ENCODE data around the gene TRAF7. TPM values are rescaled to one million over a fixed set of nuclear protein-coding genes. Genes with fewer than 3 reads are reported as not detected.
"Not testable (repeated sequence)": the region's sequence is repeated elsewhere in the genome, so short reads cannot be mapped to it uniquely, and the experiment has no call there.

The TRAF7 gene
- total RNA-seq, 1 experiment from 2014 or later: 44.9 TPM

- H3K9me2 ChIP-seq (replicated peaks; ENCODE audit: low read length); H4K20me1 ChIP-seq (ENCODE audit: low read length); H2AFZ ChIP-seq (ENCODE audit: low read length); intact Hi-C loops (cut with micrococcal nuclease); H3K4me2 ChIP-seq (ENCODE audit: low read length); H3K79me2 ChIP-seq (ENCODE audit: low read length); H3K4me3 ChIP-seq (ENCODE audit: low read length); CTCF ChIA-PET; H3K9me3 ChIP-seq (ENCODE audit: low read length); H3F3A ChIP-seq (ENCODE audit: low read length, unreplicated experiment); BruUV-seq (replicated peaks); DNase-seq; H3K4me1 ChIP-seq (ENCODE audit: insufficient read depth, low read length); H3K27me3 ChIP-seq (ENCODE audit: low read length); H3K27ac ChIP-seq (ENCODE audit: low read length); H3K9ac ChIP-seq (ENCODE audit: low read length); H3K36me3 ChIP-seq (ENCODE audit: low read depth, low read length); POLR2A ChIA-PET (ENCODE audit: unreplicated experiment): not testable (repeated sequence)
- ATAC-seq: peak; percentile 47; the same call in 1 of the 2 replicates
These were observed 27.8 kb upstream of the TRAF7 start for GRCh38 chr16:2127630-2128280.

- H2AFZ ChIP-seq (ENCODE audit: low read length); H4K20me1 ChIP-seq (ENCODE audit: low read length); H3K79me2 ChIP-seq (ENCODE audit: low read length); H3K4me3 ChIP-seq (ENCODE audit: low read length); H3K9ac ChIP-seq (ENCODE audit: low read length); H3K9me2 ChIP-seq (replicated peaks; ENCODE audit: low read length); POLR2A ChIA-PET (ENCODE audit: unreplicated experiment); BruUV-seq (replicated peaks); H3K27ac ChIP-seq (ENCODE audit: low read length); H3K4me1 ChIP-seq (ENCODE audit: insufficient read depth, low read length); intact Hi-C loops (cut with micrococcal nuclease); H3K9me3 ChIP-seq (ENCODE audit: low read length); H3K27me3 ChIP-seq (ENCODE audit: low read length); DNase-seq; H3K36me3 ChIP-seq (ENCODE audit: low read depth, low read length); CTCF ChIA-PET; H3K4me2 ChIP-seq (ENCODE audit: low read length); H3F3A ChIP-seq (ENCODE audit: low read length, unreplicated experiment): not testable (repeated sequence)
- peak; percentile 8; the same call in 1 of the 2 replicates for ATAC-seq
These were observed 26.3 kb upstream of the TRAF7 start for GRCh38 chr16:2129251-2129650.

- intact Hi-C loops (cut with micrococcal nuclease): not testable (repeated sequence)
These were observed 25.6 kb upstream of the TRAF7 start for GRCh38 chr16:2129890-2130447.

GRCh38 chr16:2133797-2134196 is 21.8 kb upstream of the TRAF7 start:
- CTCF ChIA-PET; H3K4me1 ChIP-seq (ENCODE audit: insufficient read depth, low read length); H3K9me3 ChIP-seq (ENCODE audit: low read length); intact Hi-C loops (cut with micrococcal nuclease); H3F3A ChIP-seq (ENCODE audit: low read length, unreplicated experiment); H3K36me3 ChIP-seq (ENCODE audit: low read depth, low read length); POLR2A ChIA-PET (ENCODE audit: unreplicated experiment); H3K4me3 ChIP-seq (ENCODE audit: low read length); BruUV-seq (replicated peaks); H3K79me2 ChIP-seq (ENCODE audit: low read length); ATAC-seq; H3K9me2 ChIP-seq (replicated peaks; ENCODE audit: low read length); H2AFZ ChIP-seq (ENCODE audit: low read length); H3K27ac ChIP-seq (ENCODE audit: low read length); H3K27me3 ChIP-seq (ENCODE audit: low read length); H3K4me2 ChIP-seq (ENCODE audit: low read length); H4K20me1 ChIP-seq (ENCODE audit: low read length); H3K9ac ChIP-seq (ENCODE audit: low read length); DNase-seq: not testable (repeated sequence)

More at GRCh38 chr16:2129890-2130447, 25.6 kb upstream of the TRAF7 start:
- H3K9ac ChIP-seq (ENCODE audit: low read length); H3K9me3 ChIP-seq (ENCODE audit: low read length); H3K27me3 ChIP-seq (ENCODE audit: low read length); CTCF ChIA-PET; H3K36me3 ChIP-seq (ENCODE audit: low read depth, low read length); H3K4me3 ChIP-seq (ENCODE audit: low read length); BruUV-seq (replicated peaks); ATAC-seq; POLR2A ChIA-PET (ENCODE audit: unreplicated experiment); H2AFZ ChIP-seq (ENCODE audit: low read length); H3K27ac ChIP-seq (ENCODE audit: low read length); H3K9me2 ChIP-seq (replicated peaks; ENCODE audit: low read length); H3F3A ChIP-seq (ENCODE audit: low read length, unreplicated experiment); H3K4me1 ChIP-seq (ENCODE audit: insufficient read depth, low read length); H3K79me2 ChIP-seq (ENCODE audit: low read length); H4K20me1 ChIP-seq (ENCODE audit: low read length); H3K4me2 ChIP-seq (ENCODE audit: low read length); DNase-seq: not testable (repeated sequence)

- H2AFZ ChIP-seq (ENCODE audit: low read length); CTCF ChIA-PET; BruUV-seq (replicated peaks); H3K27ac ChIP-seq (ENCODE audit: low read length); H3K79me2 ChIP-seq (ENCODE audit: low read length); H4K20me1 ChIP-seq (ENCODE audit: low read length); intact Hi-C loops (cut with micrococcal nuclease); H3K9me3 ChIP-seq (ENCODE audit: low read length); H3F3A ChIP-seq (ENCODE audit: low read length, unreplicated experiment); H3K4me1 ChIP-seq (ENCODE audit: insufficient read depth, low read length); H3K9me2 ChIP-seq (replicated peaks; ENCODE audit: low read length); DNase-seq; H3K36me3 ChIP-seq (ENCODE audit: low read depth, low read length); POLR2A ChIA-PET (ENCODE audit: unreplicated experiment); ATAC-seq; H3K27me3 ChIP-seq (ENCODE audit: low read length); H3K9ac ChIP-seq (ENCODE audit: low read length); H3K4me2 ChIP-seq (ENCODE audit: low read length): not testable (repeated sequence)
- H3K4me3 ChIP-seq (ENCODE audit: low read length): peak overlapping the region; percentile 49; the same call in 1 of the 2 replicates
These were observed 20.5 kb upstream of the TRAF7 start for GRCh38 chr16:2135071-2135470.

GRCh38 chr16:2135770-2136490 is 19.7 kb upstream of the TRAF7 start, which contains the start of gene PKD1:
PKD1 (minus strand) TSS chr16:2135898; CDS start chr16:2135689, 209 bp downstream.
- POLR2A ChIA-PET (ENCODE audit: unreplicated experiment); H3K4me1 ChIP-seq (ENCODE audit: insufficient read depth, low read length); H3K9ac ChIP-seq (ENCODE audit: low read length); intact Hi-C loops (cut with micrococcal nuclease); H3K9me3 ChIP-seq (ENCODE audit: low read length); H3F3A ChIP-seq (ENCODE audit: low read length, unreplicated experiment); H3K9me2 ChIP-seq (replicated peaks; ENCODE audit: low read length); H2AFZ ChIP-seq (ENCODE audit: low read length); H4K20me1 ChIP-seq (ENCODE audit: low read length); BruUV-seq (replicated peaks); H3K27me3 ChIP-seq (ENCODE audit: low read length); H3K79me2 ChIP-seq (ENCODE audit: low read length); H3K27ac ChIP-seq (ENCODE audit: low read length); H3K36me3 ChIP-seq (ENCODE audit: low read depth, low read length): not testable (repeated sequence)
- Histone ChIP-seq H3K4me2 (ENCODE audit: low read length) (peak within 1 kb of the TSS; percentile 66), H3K4me3 (ENCODE audit: low read length) (peak within 1 kb of the TSS; percentile 58)
- ATAC-seq (peak; percentile 73), DNase-seq (peak; percentile 79)
- CTCF ChIA-PET: interaction anchor here (0.5 kb wide), 1 partner anchor 45 kb away, joined by 3 read pairs; no protein-coding TSS in a partner anchor

All from PC-3 (cell line).